NCI-H510A (cell line): Measurements from ENCODE around the gene LIN54.
"Not testable (repeated sequence)": the region's sequence is repeated elsewhere in the genome, so short reads cannot be mapped to it uniquely, and the experiment has no call there.

Source experiments
- DNase-seq: peaks from one replicate; lab custom pipeline; 2025; lab: John Stamatoyannopoulos, UW

The LIN54 gene

DNA sequence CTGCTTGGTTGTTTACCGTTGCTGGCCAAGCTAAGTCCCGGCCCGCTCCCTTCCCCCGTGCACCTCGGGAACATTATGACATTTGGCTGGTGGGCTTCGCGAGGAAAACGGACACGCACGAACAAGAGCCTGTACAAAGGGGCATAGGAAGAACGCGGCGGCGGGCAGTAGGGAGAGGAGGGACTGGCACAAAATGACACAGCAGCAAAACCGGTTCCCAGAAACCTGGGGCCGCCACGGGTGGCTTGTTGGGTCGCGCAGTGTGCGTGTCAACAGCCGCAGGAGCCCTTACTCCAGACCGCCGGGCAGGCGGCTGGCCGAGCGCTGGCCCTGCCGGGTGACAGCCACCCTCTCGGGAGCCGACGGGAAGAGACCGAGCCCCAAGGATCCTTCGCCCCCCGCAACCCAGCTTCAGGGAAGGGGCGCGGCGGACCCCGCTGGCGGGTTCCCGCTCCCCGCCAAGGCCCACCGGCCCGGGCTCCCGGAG is 1.6 kb upstream of the LIN54 start:
- no peak for DNase-seq

DNA sequence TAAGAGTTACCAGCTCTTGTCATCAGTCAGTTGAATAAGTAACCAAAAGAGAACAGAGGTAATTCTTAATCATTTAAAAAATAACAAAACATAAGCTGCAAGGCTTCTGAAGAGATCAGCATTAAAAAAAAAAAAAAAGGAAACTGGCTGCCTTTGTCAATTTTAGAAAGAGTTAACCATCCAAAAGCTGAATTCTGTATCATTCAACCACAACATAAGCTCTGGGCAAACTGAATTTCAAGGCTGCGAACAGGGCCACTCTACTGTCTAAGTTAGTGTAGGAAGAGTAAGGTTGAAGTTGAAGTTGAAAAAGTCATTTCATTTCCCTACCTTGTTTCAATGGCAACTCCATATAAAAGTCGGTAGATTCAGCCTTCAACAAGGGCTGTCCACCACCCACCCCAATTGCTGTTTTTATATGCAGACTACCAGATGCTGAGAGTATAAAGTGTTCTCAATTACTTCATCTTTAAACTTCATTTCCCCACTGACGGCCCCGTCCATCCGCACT is 1.1 kb upstream of the LIN54 start:
- no peak for DNase-seq

DNA sequence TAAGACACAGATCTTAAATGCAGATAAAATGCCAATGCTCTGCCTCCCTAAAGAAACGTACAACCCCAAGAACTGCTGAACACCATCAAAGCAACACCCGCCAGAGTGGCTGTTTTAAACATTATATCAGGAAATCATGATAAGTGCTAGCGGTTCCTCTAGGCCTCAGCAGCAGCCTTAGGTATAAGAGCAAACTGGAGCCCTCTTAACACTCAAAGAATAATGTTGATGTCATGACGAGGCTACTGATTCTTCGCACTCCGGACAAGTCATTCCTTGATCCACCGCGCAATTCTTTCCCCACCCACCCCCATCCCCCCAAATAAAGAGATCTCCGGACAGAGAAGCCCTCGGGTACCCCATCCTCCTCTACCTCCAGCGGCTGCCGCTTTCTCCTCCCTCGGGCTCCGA is 507 bp downstream of the LIN54 start:
- DNase-seq: no peak

DNA sequence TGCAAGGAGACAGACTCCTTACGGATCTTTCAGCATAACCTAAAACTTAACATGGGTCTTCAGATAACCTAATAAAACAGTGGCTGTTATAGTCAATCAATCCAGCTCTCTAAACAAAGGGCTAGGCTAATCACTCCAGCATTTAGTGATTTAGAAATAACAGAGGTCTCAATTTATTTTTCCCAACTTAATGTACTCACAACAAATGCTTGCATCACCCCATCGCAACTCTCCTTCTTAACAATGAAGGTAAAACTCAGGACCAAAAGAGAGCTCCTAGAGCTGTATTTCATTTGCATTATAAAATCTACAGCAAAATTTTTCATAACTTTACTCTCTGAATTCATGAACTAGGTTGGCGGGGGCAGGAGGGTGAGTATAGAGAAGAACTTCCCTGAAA is 1.1 kb downstream of the LIN54 start:
- no peak for DNase-seq

DNA sequence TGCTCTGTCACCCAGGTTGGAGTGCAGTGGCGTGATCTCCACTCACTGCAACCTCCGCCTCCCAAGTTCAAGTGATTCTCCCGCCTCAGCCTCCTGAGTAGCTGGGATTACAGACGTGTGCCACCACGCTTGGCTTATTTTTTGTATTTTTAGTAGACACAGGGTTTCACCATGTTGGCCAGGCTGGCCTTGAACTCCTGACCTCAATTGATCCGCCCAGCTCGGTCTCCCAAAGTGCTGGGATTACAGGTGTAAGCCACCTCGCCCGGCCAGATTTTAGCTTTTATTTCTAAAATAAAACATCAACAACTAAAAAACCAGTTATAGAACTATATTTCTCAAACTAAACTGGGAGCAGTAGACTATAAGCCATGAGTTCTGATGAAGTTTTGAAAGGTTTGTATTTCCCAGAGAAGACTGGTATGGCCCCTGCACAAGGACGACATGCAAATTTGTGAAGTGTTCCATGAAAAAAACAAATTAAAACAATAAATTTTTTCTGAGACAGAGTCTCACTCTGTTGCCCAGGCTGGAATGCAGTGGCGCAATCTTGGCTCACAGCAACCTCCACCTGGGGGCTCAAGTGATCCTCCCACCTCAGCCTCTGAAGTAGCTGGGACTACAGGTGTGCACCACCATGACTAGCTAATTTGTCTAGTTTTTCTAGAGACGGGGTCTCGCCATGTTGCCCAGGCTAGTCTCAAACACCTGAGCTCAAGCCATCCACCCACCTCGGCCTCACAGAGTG is 7.4 kb downstream of the LIN54 start:
- DNase-seq: not testable (repeated sequence)

DNA sequence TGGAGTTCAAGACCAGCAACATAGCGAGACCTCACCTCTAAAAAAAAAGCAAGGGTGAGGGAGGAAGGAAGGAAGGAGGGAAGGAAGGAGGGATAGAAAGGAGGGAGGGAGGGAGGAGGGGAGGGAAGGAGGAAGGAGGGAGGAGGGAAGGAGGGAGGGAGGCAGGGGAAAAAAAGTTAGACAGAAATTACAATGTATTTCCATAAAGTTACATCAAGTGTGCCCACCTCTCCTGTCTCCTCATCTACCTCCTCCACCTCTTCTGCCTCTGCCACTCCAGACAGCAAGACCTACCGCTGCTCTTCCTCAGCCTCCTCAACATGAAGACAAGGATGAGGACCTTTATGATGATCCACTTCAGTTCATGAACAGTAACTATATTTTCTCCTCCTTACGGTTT is 8.3 kb downstream of the LIN54 start:
- no peak for DNase-seq

DNA sequence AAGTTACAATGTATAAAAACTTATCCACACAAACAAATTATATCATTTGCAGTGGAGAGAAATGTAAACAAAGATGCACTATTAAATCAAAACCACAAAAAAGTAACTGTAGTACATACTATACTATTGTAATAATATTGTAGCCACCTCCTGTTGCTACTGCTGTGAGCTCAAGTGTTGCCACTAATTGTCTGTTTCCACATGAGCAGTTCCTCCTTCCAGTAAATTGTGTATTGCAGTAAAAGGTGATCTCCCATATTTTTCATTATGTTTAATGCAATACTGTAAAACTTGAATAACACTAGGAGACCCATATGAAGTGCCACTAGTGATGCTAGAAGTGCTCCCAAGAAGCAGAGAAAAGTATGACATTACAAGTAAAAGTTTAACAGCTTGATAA is 11.7 kb downstream of the LIN54 start:
- DNase-seq: no peak

DNA sequence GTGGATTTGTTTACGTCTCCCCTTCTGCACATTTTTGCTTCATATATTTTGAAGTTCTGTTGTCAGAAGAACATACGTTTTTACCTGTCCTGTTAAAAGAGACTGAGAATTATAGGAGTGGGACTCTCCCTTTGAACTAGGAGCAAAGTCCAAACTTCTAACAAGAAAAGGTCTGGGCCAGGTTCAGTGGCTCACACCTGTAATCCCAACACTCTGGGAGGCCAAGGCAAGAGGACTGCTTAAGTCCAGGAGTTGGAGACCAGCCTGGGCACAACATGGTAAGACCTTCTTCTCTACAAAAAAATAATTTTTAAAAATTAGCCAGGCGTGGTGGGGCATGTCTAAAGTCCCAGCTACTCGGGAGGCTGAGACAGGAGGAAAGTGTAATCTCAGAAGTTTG is 15.8 kb downstream of the LIN54 start:
- DNase-seq: no peak

DNA sequence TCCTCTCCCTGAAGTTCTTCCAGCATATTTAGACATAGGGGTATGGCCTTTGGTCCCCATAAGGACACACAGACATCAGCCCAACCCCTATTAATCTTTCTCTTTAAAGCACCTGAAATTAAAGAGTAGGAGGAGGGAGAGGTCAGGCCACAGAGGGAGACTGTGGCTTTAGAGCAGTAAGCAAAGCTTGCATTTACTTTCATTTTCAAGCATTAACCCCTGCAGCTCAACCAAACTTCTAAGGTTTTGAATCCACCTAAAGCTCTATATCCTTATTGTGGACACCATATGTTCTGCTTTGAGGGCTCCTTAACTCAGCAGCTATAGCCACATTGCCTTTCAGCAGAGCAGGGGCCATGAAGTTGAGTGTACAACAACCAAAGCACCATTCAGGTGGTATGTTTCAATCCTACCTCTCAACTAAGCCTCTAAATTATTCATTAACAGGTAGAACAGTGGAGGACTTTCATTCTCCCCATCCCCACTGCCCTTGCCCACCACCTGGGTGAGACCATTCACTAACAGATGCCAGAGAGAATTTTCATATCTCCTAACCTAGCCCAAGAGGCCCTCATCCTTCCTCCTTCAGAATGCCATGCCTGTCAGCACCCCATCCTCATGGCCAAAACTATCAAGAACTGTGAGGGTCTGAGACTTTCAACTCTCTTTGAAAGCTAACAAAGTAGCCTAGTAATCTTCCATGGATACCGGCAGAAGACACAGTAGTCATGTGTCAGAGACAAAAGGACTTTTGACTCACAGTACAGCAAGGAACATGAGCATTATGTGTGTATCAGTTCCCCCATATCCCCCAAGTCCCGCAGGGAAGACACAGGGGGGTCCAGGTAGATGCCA is 20.8 kb downstream of the LIN54 start:
- no peak for DNase-seq

DNA sequence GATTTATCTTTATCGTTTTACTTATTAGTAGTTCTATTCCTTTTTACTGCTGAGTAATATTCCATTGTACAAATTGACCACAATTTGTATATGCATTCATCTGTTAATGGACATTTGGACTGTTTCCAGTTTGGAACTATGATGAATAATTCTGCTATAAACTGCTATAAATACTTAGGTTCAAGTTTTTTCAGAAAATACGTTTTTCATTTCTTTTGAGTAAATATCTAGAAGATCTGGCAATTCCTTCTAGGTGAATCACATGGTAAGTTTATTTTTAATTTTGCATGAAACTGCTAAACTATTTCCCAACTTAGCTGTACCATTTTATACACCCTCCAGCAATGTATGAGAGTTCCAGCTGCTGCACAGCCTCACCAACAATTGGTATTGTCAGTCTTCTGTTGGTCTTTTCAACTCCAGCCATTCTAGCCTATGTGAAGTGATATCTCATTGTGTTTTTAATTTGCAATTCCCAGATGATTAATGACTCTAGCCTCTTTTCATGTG is 22.2 kb downstream of the LIN54 start:
- DNase-seq: no peak

DNA sequence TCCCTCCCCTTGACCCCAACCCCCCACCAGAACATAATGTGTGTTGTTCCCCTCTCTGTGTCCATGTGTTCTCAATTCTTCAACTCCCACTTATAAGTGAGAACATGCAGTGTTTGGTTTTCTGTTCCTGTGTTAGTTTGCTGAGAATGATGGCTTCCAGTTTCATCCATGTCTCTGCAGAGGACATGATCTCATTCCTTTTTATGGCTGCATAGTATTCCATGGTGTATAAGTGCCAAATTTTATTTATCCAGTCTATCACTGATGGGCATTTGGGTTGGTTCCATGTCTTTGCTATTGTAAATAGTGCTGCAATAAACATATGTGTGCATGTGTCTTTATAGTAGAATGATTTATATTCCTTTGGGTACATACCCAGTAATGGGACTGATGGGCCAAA is 23.1 kb downstream of the LIN54 start:
- not testable (repeated sequence) for DNase-seq

DNA sequence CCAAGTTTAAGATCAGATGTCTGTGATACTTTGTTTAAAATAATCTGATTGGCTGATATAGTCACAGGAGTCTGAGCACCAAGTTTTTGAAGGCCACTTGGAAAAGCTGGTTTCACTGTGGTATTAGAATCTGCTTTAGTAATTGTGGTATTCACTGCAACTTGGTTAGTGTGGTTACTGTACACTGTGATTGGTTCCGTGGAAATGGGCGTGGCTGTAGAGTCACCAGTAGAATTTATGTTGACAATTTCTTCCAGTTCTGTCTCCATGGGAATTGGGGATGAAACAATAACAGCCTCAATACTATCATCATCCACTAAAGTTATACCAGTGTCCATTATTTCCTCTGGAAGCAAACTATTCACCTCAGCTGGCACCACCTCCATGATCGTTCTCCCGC is 26.2 kb downstream of the LIN54 start:
- DNase-seq: no peak

DNA sequence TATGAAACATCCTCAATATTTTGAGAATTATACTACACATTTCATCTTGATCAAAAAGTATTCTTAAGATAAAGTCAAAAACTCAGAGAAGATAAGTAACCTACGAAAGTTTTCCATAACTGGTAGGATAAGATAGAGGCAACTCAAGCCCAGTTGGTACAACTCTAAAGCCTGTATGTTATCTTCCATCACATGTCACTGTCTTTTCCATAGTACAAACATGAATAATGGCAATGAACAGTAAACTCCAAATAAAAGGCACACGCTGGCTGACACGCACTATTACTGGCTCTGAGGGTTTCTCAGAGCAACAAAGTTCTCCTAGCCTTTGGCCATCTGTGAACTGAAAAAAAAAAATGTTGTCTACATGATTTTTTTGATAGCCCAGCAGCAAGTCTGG is 27.2 kb downstream of the LIN54 start:
- no peak for DNase-seq

DNA sequence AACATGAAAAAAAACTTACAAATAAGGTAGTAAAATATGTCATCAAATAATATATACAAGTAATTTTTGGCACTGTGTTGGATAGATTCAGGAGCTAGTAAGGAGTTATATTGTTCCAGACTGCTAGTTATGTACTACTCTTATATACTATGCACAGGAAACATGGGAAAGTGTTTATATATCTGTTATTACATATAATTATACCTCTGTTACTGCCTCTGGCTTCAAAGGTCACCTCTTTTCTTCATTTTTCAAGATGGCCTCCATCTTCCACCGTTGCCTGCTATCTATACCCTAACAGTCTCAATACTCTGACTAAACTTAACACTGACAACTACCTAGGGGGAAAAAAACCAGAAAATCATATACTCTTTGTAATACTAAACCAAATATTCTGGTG is 29.5 kb downstream of the LIN54 start:
- no peak for DNase-seq

DNA sequence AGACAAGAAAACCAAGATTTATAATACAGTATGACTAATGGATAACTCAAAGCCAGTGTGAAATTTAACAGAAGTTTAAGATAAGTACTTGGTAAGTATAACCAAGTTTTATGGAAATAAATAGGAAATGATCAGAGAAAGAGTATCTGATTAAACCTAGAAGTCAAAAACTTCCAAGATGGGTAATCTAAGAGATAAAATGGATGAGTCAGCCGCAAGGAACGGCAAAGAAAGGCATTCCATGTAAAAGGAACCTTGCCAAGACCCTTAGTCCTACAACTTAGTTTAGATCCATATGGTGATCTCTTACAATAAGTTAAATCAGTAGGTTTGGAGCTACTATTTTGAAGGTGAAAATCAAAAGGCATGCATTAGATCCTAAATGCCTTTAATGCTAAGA is 34.8 kb downstream of the LIN54 start:
- DNase-seq: no peak

DNA sequence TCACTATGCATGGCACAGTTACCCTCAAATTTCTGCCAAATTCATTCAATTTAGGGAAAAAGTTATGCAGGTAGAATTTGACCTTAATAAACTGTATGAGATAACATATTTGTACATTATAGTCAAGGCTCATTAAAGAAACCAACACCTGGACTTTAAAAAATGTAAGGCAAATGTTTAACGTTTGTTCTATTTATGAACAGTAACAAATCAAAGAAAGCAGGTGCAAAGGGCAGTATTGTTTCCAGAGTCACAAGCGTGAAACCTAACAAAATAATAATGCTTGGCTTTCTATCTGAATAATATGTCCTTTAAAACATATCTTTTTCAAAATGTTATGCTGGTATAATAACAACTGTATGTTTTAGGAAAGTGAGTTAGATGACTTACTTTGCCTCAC is 41.2 kb downstream of the LIN54 start:
- no peak for DNase-seq

DNA sequence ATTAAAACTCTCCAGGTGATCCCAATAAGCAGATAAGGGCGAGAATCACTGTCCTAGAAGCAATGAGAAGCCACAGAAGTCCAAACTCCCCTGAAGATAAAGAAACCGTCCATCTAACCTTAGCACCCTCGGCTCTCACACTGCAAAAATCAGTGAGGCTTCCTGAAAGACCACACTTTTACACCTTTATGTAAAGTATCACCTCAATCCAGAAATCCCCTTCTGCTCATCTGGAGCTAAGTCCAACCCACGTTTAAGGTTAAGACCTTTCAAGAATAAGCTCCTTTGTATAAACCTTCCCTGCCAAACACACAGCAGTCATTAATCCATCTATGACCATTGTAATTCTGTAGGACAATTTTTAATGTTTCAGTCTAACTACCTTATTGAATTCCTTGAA is 41.7 kb downstream of the LIN54 start:
- no peak for DNase-seq

DNA sequence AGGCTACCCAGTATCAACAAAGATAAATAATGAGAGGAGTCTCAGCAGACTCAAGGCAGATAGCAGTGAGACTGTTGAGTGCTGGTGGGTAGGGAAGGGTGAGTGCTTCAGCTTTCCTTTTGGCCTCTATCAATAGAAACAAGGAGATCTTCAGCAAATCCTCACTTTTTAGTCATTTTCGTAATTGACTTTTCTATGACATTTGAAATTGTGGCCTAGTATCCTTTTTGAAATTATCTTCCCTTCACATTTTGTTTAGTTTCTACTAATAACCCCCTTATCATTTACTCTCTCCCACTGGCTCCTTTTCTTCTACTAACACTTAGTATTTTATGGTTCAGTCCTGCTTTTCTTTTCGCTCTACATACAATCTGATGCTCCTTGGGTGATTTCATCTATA is 44.9 kb downstream of the LIN54 start:
- no peak for DNase-seq

DNA sequence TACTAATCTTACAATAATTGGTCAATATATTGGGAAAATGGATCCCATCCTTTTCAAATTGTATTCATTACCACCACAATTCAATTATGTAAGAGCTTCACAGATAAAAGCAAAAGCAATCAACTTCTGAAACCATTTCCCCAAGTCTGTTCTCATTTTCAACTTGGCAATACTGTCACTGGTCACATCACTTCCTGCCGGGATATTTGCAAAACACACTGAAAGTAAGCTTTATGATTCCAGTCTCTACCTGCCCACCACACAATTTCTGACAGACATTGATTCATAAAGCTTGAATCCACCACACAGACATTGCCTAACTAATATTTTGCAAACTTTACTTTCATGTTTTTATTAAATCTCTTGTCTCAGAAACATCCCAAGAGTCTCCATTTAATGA is 53.6 kb downstream of the LIN54 start:
- DNase-seq: no peak

DNA sequence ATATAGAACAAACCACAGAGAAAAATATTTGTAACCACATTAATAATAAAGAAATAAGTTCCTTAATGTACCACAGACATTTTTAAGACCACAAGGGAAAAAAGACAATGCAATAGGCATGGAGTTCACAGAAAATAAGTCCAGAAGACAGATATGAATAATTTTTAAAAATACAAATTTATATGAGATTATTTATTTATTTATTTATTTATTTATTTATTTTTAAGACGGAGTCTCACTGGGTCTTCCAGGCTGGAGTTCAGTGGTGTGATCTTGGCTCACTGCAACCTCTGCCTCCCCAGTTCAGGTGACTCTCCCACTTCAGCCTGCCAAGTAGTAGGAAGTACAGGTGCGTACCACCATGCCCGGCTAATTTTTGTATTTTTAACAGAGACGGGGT is 56.4 kb downstream of the LIN54 start:
- no peak for DNase-seq

DNA sequence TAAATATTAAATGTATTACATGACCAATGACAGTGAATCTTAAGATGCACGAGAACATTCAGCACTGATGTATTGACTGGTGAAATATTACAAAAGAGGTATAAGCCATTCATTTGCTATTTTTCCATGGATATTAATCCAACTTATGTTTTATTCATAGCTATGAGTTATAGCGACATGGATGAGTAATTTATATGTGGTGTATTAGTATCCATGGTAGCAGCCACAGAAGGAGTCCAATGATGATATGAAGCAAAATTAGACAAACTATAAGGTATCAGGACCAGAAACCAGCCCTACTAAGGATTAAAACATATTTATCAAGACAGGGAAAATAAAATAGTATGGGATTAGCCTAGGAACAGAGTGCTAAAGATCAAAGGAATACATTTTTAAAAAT is 59.4 kb downstream of the LIN54 start:
- no peak for DNase-seq

DNA sequence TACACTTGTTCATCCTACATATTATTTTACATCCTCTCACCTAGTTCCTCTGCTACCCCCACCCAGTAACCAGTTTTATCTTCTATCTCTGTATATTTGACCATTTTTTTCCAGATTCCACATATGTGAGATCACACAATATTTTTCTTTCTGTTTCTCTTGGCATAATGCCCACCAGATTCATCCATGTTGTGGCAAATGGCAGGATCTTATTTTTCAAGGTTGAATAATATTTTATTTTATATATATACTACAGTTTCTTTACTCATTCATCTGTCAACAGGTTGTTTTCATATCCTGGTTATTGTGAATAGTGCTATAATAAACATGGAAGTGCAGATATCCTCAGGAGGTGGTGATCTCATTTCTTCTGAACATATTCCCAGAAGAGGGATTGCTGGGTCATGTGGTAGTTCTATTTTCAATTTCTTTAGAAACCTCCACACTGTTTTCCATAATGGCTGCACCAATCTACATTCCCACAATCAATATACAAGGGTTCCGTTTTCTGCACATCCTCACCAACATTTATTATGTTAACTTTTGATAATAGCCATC is 61.9 kb downstream of the LIN54 start:
- DNase-seq: no peak

DNA sequence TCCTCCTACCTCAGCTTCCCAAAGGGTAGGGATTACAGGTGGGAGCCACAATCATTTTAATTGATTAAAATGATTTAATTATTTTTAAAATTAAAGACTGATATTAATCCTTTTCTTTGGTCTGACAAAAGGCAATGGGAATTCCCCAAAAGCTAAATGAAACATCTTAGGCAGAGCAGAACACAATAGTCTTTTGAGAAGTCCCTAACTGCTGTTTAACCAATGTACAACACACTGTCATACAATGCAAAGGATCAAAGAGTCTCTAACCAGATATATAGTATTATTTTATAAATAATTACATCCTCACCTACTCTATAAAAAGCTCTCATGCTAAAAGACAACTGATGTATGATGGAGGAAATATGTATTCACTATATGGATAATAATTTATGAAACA is 63.1 kb downstream of the LIN54 start:
- DNase-seq: no peak
